RWPE1 (cell line): ENCODE measurements around the gene LRRC36.

Experiments
- CTCF ChIA-PET: fragments of 350-600 bp; sonication (Branson Sonifier 250); formaldehyde crosslinking; extraction: SDS; loops from one replicate; lab custom pipeline; 2021; lab: Yijun Ruan, JAX
- POLR2A ChIA-PET: fragments of 400-600 bp; formaldehyde crosslinking; extraction: SDS; loops from one replicate; lab custom pipeline; 2020; ENCODE audit warnings: antibody characterized with exemption; ENCODE audit not compliant: low non-redundant PET; lab: Yijun Ruan, JAX
- DNase-seq: peaks from one replicate; pipeline ENCODE4 v3.0.0; 2012; ENCODE audit warnings: low spot score
- H3K27ac ChIP-seq: fragments of 450-650 bp; 2 replicates; pipeline ENCODE4 v1.5.1; 2017
- TF ChIP-seq, protein P1 (sequence below): fragments of 450-650 bp; conservative IDR thresholded peaks from 2 replicates; pipeline ENCODE4 v1.5.1; 2017; ENCODE audit warnings: low read depth, mild to moderate bottlenecking

The LRRC36 gene

DNA sequence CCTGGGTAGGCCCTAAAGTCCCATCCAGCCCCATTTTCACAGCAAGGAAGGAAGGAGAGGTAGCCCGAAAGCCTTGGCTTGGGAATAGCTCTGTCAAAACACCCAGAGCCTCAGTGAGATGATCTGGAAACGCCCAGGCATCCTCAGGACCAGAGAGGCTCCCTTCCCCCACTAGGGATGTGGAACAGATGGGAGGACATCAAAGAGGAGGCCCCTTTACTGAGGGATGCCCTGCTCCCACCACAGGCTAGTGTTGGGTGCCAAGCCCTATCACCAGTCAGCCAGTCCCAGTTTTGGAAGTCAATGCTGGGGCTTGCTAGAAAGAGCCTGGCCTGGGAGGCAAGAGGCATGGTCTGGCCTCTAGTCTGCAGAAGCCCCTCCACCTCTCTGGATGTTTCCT is 62.0 kb downstream of the LRRC36 start:
- ChIA-PET CTCF (interaction anchor here (0.6 kb wide), 1 partner anchor 29 kb away, joined by 3 read pairs; no protein-coding TSS in a partner anchor), POLR2A (no interaction called here)
- TF ChIP-seq, protein P1, sequence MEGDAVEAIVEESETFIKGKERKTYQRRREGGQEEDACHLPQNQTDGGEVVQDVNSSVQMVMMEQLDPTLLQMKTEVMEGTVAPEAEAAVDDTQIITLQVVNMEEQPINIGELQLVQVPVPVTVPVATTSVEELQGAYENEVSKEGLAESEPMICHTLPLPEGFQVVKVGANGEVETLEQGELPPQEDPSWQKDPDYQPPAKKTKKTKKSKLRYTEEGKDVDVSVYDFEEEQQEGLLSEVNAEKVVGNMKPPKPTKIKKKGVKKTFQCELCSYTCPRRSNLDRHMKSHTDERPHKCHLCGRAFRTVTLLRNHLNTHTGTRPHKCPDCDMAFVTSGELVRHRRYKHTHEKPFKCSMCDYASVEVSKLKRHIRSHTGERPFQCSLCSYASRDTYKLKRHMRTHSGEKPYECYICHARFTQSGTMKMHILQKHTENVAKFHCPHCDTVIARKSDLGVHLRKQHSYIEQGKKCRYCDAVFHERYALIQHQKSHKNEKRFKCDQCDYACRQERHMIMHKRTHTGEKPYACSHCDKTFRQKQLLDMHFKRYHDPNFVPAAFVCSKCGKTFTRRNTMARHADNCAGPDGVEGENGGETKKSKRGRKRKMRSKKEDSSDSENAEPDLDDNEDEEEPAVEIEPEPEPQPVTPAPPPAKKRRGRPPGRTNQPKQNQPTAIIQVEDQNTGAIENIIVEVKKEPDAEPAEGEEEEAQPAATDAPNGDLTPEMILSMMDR, result no peak
- H3K27ac ChIP-seq, result no peak overlapping the region
- no peak for DNase-seq

DNA sequence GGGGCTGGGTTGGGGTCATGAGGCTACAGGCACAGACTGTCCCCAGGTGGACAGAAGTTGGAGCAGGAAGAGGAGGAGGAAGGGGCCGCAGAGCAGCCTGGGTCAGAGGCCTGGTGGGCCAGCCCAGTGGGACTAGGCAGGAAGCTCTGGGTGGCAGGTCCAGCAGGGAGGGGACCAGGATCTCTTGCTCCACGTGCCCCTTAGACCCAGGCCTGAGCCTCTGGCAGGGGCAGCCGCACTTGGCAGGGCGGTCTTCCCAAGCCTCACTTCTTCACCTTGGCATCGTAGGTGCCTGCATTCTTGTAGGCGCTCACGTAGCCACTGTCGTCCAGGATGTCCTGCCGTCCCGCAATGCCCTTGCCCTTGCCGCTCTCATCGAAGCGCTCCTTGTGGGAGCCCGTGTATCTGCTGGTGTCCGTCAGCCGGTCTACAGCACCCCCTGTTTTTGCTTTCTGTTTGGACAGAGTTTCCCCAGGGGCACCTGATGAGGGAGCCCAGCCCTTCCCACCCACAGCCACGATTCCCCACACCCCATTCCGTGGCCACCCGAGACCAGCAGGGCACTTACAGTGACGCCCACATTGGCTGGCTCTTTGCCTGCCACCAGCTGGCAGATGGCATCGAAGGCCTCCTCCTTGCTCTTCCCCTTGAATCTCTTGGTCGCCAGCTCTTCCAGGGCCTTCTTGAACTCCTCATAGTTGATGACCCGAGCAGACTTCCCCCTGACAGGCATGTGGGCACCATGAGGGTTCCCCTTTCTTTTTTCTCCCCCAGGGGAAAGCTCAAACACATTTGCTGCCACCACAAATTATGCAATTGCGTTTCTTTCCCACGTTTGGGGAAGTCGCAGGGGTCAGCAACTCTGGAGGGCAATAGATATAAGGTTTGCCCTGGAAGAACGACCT is 63.5 kb downstream of the LRRC36 start:
- ChIA-PET CTCF (interaction anchor here (0.6 to 0.9 kb wide), 2 partner anchors 38 to 103 kb away, joined by 3 read pairs; no protein-coding TSS in a partner anchor), POLR2A (no interaction called here)
- no peak overlapping the region for H3K27ac ChIP-seq
- TF ChIP-seq, protein P1, result no peak
- no peak for DNase-seq

DNA sequence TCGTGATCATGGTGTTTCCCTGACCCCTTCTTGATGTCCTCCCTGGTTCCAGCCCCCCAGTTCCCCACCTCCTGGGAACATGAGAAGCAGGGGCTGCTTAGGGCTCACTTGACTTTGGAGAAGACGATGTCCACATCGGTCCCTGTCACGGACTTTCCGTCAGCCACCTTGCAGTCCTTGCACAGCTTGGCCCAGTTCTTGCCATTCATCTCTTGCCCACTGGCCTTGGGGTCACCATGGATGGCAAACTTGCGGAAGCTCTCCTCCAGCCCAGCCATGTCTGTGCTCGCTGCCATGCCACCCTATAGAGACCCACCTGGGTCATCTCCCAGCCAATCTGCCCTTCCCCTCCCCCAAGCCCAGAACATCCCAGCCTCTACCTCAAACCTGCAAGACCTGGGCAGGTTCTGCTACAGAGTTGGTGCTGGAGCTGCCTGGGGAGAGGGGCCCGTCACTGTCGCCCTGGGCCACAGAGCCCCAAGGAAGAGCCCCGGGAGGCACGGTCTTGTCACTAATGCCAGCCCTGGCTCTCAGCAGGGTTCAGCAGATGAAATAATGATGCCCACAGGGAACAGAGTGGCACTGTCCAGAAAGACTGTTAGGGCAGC is 64.3 kb downstream of the LRRC36 start:
- DNase-seq, result no peak
- H3K27ac ChIP-seq, result peak overlapping the region; percentile 34
- TF ChIP-seq, protein P1, result no peak
- ChIA-PET CTCF (interaction anchor here (0.9 kb wide), 1 partner anchor 38 kb away, joined by 3 read pairs; no protein-coding TSS in a partner anchor), POLR2A (interaction anchor here (0.6 kb wide), 1 partner anchor 98 kb away, joined by 4 read pairs; no protein-coding TSS in a partner anchor)

DNA sequence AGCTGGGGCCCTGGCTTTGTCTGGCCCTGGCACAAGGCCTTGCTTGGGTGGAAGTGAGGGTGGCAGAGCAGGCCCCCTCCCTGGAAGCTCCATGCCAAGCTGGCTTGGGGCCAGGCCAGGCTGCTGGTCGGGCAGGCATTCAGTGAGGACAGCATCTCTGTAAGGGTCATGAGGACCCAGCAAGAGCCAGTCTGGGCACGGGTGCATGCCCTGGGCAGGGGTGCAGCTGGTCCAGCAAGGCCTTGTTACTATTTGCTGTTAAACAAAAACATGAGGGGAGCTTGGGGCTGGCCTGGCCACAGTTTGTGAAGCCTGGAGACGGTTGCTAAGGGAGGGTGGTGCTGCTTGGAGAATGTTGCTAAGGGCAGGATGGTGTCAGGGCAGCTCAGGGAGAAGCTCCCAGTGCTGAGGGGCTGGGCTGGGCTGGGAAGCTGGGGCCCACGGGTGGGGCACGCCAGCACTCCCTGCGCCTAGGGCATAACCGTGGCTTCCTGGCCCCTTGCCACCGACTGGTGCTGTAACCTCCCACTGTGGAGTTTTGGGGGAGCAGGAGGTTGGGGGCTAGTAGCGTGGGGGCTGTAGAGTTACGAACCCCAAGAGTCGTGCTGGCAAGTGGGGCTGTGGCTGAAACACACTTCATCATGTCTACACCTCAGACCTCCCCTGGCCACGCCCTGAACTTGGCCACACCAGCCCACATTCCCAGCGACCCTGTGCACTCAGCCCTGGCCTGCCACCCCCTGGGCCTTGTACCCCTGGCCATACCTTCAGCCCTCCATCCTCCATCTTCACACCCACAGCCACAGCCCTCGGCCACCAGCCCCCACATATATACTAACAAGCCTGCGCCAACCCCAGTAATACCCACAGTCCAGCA is 65.0 kb downstream of the LRRC36 start:
- peak overlapping the region; percentile 34 for H3K27ac ChIP-seq
- POLR2A ChIA-PET, result interaction anchor here (0.6 kb wide), 1 partner anchor 98 kb away, joined by 4 read pairs; no protein-coding TSS in a partner anchor
- CTCF ChIA-PET, result no interaction called here
- DNase-seq, result no peak
- TF ChIP-seq, protein P1, result no peak

DNA sequence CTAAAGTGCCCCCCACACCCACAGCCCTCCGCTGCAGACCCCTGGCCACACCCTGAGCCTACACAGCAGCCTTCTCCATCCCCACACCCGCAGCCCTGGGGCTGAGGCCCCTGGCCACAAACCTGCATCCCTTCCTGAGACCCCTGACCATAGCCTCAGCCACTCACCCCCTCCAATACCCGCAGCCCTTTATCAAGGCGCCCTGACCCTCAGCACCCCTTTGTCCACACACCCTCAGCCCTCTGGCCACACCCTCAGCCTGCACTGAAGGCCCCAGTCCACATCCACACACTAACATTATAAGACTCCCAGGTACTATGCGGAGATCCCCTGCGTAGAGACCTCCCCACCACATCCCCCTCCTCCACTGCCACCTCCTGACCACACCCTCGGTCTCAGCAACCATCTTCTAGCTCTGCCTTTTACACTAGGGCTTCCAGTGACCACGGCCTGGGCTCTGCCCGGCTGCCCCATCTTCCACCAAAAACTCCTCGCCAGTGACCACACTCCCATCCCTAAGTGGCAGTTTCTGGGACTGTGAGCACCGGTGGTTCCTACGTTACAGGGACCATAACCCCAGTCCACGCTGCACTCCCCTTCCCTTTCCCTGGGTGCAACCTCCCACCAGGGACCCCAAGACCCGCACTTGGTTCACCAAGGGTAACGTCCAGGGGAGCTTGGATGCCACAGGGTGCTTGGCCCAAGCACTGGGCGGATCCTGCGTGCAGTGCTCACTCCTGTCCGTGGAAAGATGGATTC is 65.9 kb downstream of the LRRC36 start:
- ChIA-PET POLR2A (no interaction called here), CTCF (interaction anchor here (0.6 kb wide), 1 partner anchor 49 kb away, joined by 6 read pairs; no protein-coding TSS in a partner anchor)

More for the DNA sequence above, 65.9 kb downstream of the LRRC36 start:
- no peak for DNase-seq
- TF ChIP-seq, protein P1, result no peak
- H3K27ac ChIP-seq, result peak overlapping the region; percentile 34; the same call in 1 of the 2 replicates
